ENCODE data around the gene AUTS2. TPM values are rescaled to one million over a fixed set of nuclear protein-coding genes. Genes with fewer than 3 reads are reported as not detected.

Gene AUTS2
- total RNA-seq, 1 experiment from 2014 or later, result 42.1 TPM

GRCh38 chr7:70545214-70545613 is 946.9 kb downstream of the AUTS2 start:
- H3K36me3 ChIP-seq (ENCODE audit: insufficient read depth, low read length, poor library complexity, severe bottlenecking), result no peaks in the 10 kb centered on the region
- no peaks in the 10 kb centered on the region for H3K4me1 ChIP-seq (ENCODE audit: insufficient read depth, low read length, poor library complexity, severe bottlenecking)
- ChIA-PET CTCF (no interaction called here), POLR2A (ENCODE audit: low non-redundant PET) (no interaction called here)
- intact Hi-C loops (cut with micrococcal nuclease; ENCODE audit: unreplicated experiment), result no loop called here
- TF ChIP-seq CTCF (conservative IDR thresholded peaks at IDR 0.05; ENCODE audit: low read depth, low read length) (no peak), EZH2 (IDR thresholded peaks at IDR 0.05; ENCODE audit: borderline replicate concordance, low read depth, low read length, poor library complexity, severe bottlenecking) (no peak)
- H3K4me3 ChIP-seq (ENCODE audit: low read depth, low read length, poor library complexity, severe bottlenecking), result no peak overlapping the region
- H3K9me3 ChIP-seq (ENCODE audit: low read depth, low read length, poor library complexity, severe bottlenecking), result no peaks in the 10 kb centered on the region
- H3K27ac ChIP-seq (ENCODE audit: low read depth, low read length, poor library complexity, severe bottlenecking), result no peak overlapping the region
- DNase-seq (ENCODE audit: low spot score), result no peak
- no TSS peak for BruUV-seq (replicated peaks)
- H3K27me3 ChIP-seq (replicated peaks; ENCODE audit: insufficient read depth, low read depth, low read length, poor library complexity), result no peaks in the 10 kb centered on the region

- no peak for TF ChIP-seq EZH2 (IDR thresholded peaks at IDR 0.05; ENCODE audit: borderline replicate concordance, low read depth, low read length, poor library complexity, severe bottlenecking)
- TF ChIP-seq CTCF (conservative IDR thresholded peaks at IDR 0.05; ENCODE audit: low read depth, low read length), result no peak
- DNase-seq (ENCODE audit: low spot score), result no peak
- no peaks in the 10 kb centered on the region for H3K4me1 ChIP-seq (ENCODE audit: insufficient read depth, low read length, poor library complexity, severe bottlenecking)
- no peaks in the 10 kb centered on the region for H3K36me3 ChIP-seq (ENCODE audit: insufficient read depth, low read length, poor library complexity, severe bottlenecking)
- H3K27me3 ChIP-seq (replicated peaks; ENCODE audit: insufficient read depth, low read depth, low read length, poor library complexity), result no peaks in the 10 kb centered on the region
- no peak overlapping the region for H3K4me3 ChIP-seq (ENCODE audit: low read depth, low read length, poor library complexity, severe bottlenecking)
- no peak overlapping the region for H3K27ac ChIP-seq (ENCODE audit: low read depth, low read length, poor library complexity, severe bottlenecking)
- CTCF ChIA-PET, result no interaction called here
- no TSS peak for BruUV-seq (replicated peaks)
- intact Hi-C loops (cut with micrococcal nuclease; ENCODE audit: unreplicated experiment), result no loop called here
- H3K9me3 ChIP-seq (ENCODE audit: low read depth, low read length, poor library complexity, severe bottlenecking), result no peaks in the 10 kb centered on the region
- POLR2A ChIA-PET (ENCODE audit: low non-redundant PET), result no interaction called here
Observed at GRCh38 chr7:70552141-70552540, 953.9 kb downstream of the AUTS2 start.

- H3K9me3 ChIP-seq (ENCODE audit: low read depth, low read length, poor library complexity, severe bottlenecking), result no peaks in the 10 kb centered on the region
- H3K27me3 ChIP-seq (replicated peaks; ENCODE audit: insufficient read depth, low read depth, low read length, poor library complexity), result no peaks in the 10 kb centered on the region
- ChIA-PET CTCF (no interaction called here), POLR2A (ENCODE audit: low non-redundant PET) (no interaction called here)
- H3K27ac ChIP-seq (ENCODE audit: low read depth, low read length, poor library complexity, severe bottlenecking), result no peak overlapping the region
- no peaks in the 10 kb centered on the region for H3K36me3 ChIP-seq (ENCODE audit: insufficient read depth, low read length, poor library complexity, severe bottlenecking)
- intact Hi-C loops (cut with micrococcal nuclease; ENCODE audit: unreplicated experiment), result no loop called here
- H3K4me1 ChIP-seq (ENCODE audit: insufficient read depth, low read length, poor library complexity, severe bottlenecking), result no peaks in the 10 kb centered on the region
- DNase-seq (ENCODE audit: low spot score), result no peak
- TF ChIP-seq CTCF (conservative IDR thresholded peaks at IDR 0.05; ENCODE audit: low read depth, low read length) (no peak), EZH2 (IDR thresholded peaks at IDR 0.05; ENCODE audit: borderline replicate concordance, low read depth, low read length, poor library complexity, severe bottlenecking) (no peak)
- BruUV-seq (replicated peaks), result no TSS peak
- H3K4me3 ChIP-seq (ENCODE audit: low read depth, low read length, poor library complexity, severe bottlenecking), result no peak overlapping the region
Observed at GRCh38 chr7:70553364-70553763, 955.1 kb downstream of the AUTS2 start.

Measured in A673 (cell line).